Measurements from ENCODE around the gene DNAJC22. TPM values are rescaled to one million over a fixed set of nuclear protein-coding genes. Genes with fewer than 3 reads are reported as not detected.
A peak's percentile ranks its signal among the peaks of the same experiment; 100 is the strongest.

The DNAJC22 gene
- polyA plus RNA-seq, 1 donor from 2014 or later: 0.54 TPM

DNA sequence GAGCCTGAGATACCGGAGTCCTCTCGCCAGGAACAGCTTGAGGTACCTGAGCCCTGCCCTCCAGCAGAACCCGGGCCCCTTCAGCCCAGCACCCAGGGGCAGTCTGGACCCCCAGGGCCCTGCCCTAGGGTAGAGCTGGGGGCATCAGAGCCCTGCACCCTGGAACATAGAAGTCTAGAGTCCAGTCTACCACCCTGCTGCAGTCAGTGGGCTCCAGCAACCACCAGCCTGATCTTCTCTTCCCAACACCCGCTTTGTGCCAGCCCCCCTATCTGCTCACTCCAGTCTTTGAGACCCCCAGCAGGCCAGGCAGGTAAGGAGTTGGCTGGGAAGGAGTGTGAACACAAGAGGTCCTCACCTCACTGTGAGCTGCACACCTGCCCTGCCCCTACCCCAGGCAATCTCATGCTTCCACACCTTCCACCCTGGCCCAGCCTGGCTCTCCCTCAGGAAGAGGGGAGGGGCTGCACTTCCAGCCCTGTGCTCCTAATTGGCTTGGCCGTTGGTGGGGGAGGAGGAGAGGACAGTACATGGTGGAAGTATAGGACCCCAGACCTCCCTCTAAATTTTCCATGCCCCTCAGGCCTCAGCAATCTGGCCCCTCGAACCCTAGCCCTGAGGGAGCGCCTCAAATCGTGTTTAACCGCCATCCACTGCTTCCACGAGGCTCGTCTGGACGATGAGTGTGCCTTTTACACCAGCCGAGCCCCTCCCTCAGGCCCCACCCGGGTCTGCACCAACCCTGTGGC, 15.9 kb upstream of the DNAJC22 start:
- no peaks in the 10 kb centered on the region for H3K79me2 ChIP-seq (replicated peaks; ENCODE audit: insufficient read depth, low read length)
- no peaks in the 10 kb centered on the region for H3K9me2 ChIP-seq (ENCODE audit: insufficient read depth, low read length)
- H3F3A ChIP-seq (ENCODE audit: insufficient read depth, low read length, poor library complexity, severe bottlenecking): no peaks in the 10 kb centered on the region
- no peak for TF ChIP-seq POLR2AphosphoS5 (IDR thresholded peaks at IDR 0.05)
- TF ChIP-seq SMC3 (conservative IDR thresholded peaks at IDR 0.05; ENCODE audit: poor library complexity): no peak
- no peak for TF ChIP-seq RAD21 (conservative IDR thresholded peaks at IDR 0.05)
- TF ChIP-seq TAF1 (IDR thresholded peaks at IDR 0.05; ENCODE audit: low read depth): no peak
- TF ChIP-seq MXI1 (conservative IDR thresholded peaks at IDR 0.05; ENCODE audit: poor library complexity, severe bottlenecking): no peak
- TF ChIP-seq EZH2 (IDR thresholded peaks at IDR 0.05; ENCODE audit: borderline replicate concordance, insufficient read depth, low read length, poor library complexity, severe bottlenecking): no peak
- TF ChIP-seq, protein P1, sequence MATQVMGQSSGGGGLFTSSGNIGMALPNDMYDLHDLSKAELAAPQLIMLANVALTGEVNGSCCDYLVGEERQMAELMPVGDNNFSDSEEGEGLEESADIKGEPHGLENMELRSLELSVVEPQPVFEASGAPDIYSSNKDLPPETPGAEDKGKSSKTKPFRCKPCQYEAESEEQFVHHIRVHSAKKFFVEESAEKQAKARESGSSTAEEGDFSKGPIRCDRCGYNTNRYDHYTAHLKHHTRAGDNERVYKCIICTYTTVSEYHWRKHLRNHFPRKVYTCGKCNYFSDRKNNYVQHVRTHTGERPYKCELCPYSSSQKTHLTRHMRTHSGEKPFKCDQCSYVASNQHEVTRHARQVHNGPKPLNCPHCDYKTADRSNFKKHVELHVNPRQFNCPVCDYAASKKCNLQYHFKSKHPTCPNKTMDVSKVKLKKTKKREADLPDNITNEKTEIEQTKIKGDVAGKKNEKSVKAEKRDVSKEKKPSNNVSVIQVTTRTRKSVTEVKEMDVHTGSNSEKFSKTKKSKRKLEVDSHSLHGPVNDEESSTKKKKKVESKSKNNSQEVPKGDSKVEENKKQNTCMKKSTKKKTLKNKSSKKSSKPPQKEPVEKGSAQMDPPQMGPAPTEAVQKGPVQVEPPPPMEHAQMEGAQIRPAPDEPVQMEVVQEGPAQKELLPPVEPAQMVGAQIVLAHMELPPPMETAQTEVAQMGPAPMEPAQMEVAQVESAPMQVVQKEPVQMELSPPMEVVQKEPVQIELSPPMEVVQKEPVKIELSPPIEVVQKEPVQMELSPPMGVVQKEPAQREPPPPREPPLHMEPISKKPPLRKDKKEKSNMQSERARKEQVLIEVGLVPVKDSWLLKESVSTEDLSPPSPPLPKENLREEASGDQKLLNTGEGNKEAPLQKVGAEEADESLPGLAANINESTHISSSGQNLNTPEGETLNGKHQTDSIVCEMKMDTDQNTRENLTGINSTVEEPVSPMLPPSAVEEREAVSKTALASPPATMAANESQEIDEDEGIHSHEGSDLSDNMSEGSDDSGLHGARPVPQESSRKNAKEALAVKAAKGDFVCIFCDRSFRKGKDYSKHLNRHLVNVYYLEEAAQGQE (IDR thresholded peaks at IDR 0.05; ENCODE audit: borderline replicate concordance): no peak
- TF ChIP-seq EP300 (conservative IDR thresholded peaks at IDR 0.05; ENCODE audit: poor library complexity, severe bottlenecking): no peak
- TF ChIP-seq, protein P2, sequence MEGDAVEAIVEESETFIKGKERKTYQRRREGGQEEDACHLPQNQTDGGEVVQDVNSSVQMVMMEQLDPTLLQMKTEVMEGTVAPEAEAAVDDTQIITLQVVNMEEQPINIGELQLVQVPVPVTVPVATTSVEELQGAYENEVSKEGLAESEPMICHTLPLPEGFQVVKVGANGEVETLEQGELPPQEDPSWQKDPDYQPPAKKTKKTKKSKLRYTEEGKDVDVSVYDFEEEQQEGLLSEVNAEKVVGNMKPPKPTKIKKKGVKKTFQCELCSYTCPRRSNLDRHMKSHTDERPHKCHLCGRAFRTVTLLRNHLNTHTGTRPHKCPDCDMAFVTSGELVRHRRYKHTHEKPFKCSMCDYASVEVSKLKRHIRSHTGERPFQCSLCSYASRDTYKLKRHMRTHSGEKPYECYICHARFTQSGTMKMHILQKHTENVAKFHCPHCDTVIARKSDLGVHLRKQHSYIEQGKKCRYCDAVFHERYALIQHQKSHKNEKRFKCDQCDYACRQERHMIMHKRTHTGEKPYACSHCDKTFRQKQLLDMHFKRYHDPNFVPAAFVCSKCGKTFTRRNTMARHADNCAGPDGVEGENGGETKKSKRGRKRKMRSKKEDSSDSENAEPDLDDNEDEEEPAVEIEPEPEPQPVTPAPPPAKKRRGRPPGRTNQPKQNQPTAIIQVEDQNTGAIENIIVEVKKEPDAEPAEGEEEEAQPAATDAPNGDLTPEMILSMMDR (IDR thresholded peaks at IDR 0.05; ENCODE audit: poor library complexity, severe bottlenecking): no peak
- H3K36me3 ChIP-seq (ENCODE audit: insufficient read depth, low read length): no peaks in the 10 kb centered on the region
- H3K9ac ChIP-seq (ENCODE audit: low read length): no peak overlapping the region
- peaks cover 37% of the 10 kb centered on the region for H3K27me3 ChIP-seq (ENCODE audit: insufficient read depth, low read depth, low read length)
- H4K20me1 ChIP-seq (ENCODE audit: insufficient read depth): no peaks in the 10 kb centered on the region
- no peak overlapping the region for H2AFZ ChIP-seq (ENCODE audit: low read depth, low read length)
- no peak overlapping the region for H3K27ac ChIP-seq (ENCODE audit: low read length)
- H3K9me3 ChIP-seq (ENCODE audit: low read length): no peaks in the 10 kb centered on the region
- H3K4me3 ChIP-seq (ENCODE audit: low read length): no peak overlapping the region
- H3K4me2 ChIP-seq (ENCODE audit: low read length): no peak overlapping the region

DNA sequence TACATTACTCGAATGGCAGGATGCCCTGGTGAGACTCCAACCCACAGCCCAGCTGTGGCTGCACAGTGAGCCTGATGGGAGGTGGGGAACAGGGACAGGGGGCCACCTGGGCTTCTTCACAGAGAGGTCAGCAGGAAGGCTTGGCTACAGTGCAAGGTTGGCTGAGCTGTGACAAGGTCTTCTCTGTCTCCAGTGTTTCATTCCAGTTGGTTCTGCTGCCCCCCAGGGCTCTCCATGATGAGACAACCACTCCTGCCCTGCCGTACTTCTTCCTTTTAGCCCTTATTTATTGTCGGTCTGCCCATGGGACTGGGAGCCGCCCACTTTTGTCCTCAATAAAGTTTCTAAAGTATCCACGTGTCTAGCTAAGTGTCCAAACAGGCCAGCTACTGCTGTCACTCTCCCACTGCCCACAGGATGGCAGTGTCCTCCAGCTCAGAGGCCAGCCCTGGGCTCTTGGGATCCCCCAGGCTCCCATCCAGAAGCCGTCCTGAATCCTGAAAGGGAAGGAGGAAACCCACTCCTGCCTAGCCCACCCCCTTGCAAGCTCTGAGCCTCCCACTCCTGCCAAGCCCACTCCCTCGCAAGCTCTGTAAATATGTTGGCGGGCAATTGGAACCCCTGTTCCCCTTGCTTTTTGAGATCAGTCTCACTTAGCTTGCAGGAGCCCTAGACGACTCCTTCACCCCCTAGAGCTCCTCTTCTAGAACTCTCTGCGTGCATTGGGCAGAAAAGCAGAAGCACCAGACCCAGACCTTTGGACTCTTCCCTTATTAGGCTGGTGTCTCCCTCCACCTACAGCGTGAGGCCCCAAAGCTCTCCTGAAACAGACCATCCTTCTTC, 15.1 kb upstream of the DNAJC22 start:
- no peak overlapping the region for H2AFZ ChIP-seq (ENCODE audit: low read depth, low read length)
- TF ChIP-seq, protein P2 (IDR thresholded peaks at IDR 0.05; ENCODE audit: poor library complexity, severe bottlenecking): peak; percentile 76
- TF ChIP-seq EZH2 (IDR thresholded peaks at IDR 0.05; ENCODE audit: borderline replicate concordance, insufficient read depth, low read length, poor library complexity, severe bottlenecking): no peak
- TF ChIP-seq MXI1 (conservative IDR thresholded peaks at IDR 0.05; ENCODE audit: poor library complexity, severe bottlenecking): no peak
- peak; percentile 82 for TF ChIP-seq RAD21 (conservative IDR thresholded peaks at IDR 0.05)
- peak; percentile 75 for TF ChIP-seq SMC3 (conservative IDR thresholded peaks at IDR 0.05; ENCODE audit: poor library complexity)
- H3K4me2 ChIP-seq (ENCODE audit: low read length): no peak overlapping the region
- H3K9ac ChIP-seq (ENCODE audit: low read length): no peak overlapping the region
- no peak overlapping the region for H3K4me3 ChIP-seq (ENCODE audit: low read length)
- H3K27me3 ChIP-seq (ENCODE audit: insufficient read depth, low read depth, low read length): peaks cover 45% of the 10 kb centered on the region
- H4K20me1 ChIP-seq (ENCODE audit: insufficient read depth): no peaks in the 10 kb centered on the region
- no peak overlapping the region for H3K27ac ChIP-seq (ENCODE audit: low read length)
- no peaks in the 10 kb centered on the region for H3K9me3 ChIP-seq (ENCODE audit: low read length)
- H3F3A ChIP-seq (ENCODE audit: insufficient read depth, low read length, poor library complexity, severe bottlenecking): no peaks in the 10 kb centered on the region
- no peaks in the 10 kb centered on the region for H3K9me2 ChIP-seq (ENCODE audit: insufficient read depth, low read length)
- no peaks in the 10 kb centered on the region for H3K79me2 ChIP-seq (replicated peaks; ENCODE audit: insufficient read depth, low read length)
- H3K36me3 ChIP-seq (ENCODE audit: insufficient read depth, low read length): no peaks in the 10 kb centered on the region
